HUDEP-2 (cell line): ENCODE data around the gene PLCXD3.
"Not testable (repeated sequence)": the region's sequence is repeated elsewhere in the genome, so short reads cannot be mapped to it uniquely, and the experiment has no call there.

Experiments
- DNase-seq, 76 experiments: peaks; one replicate each; lab custom pipeline; 2025; ENCODE audit not compliant: unreplicated experiment in 76 of 76; lab: John Stamatoyannopoulos, UW

Gene PLCXD3

GRCh38 chr5:41503310-41503709 is 7.1 kb downstream of the PLCXD3 start:
- DNase-seq = no peak

GRCh38 chr5:41493490-41494126 is 16.8 kb downstream of the PLCXD3 start:
- not testable (repeated sequence) for DNase-seq

- no peak for DNase-seq
Measured at GRCh38 chr5:41485533-41485932, 24.9 kb downstream of the PLCXD3 start.

- no peak for DNase-seq
Measured at GRCh38 chr5:41482715-41483114, 27.7 kb downstream of the PLCXD3 start.

GRCh38 chr5:41482173-41482572 is 28.2 kb downstream of the PLCXD3 start:
- DNase-seq = no peak

GRCh38 chr5:41471571-41472208 is 38.7 kb downstream of the PLCXD3 start:
- DNase-seq = not testable (repeated sequence)

- no peak for DNase-seq
Measured at GRCh38 chr5:41465493-41466171, 44.8 kb downstream of the PLCXD3 start.

- DNase-seq = no peak
Measured at GRCh38 chr5:41459557-41459956, 50.8 kb downstream of the PLCXD3 start.

- no peak for DNase-seq
Measured at GRCh38 chr5:41457094-41457493, 53.3 kb downstream of the PLCXD3 start.

GRCh38 chr5:41452506-41452905 is 57.9 kb downstream of the PLCXD3 start:
- DNase-seq = no peak

GRCh38 chr5:41447650-41448510 is 62.5 kb downstream of the PLCXD3 start:
- no peak for DNase-seq

- DNase-seq = no peak
Measured at GRCh38 chr5:41445937-41446563, 64.4 kb downstream of the PLCXD3 start.

- DNase-seq = peak in 2 of 76 experiments; percentile 7 to 8
Measured at GRCh38 chr5:41435276-41435675, 75.1 kb downstream of the PLCXD3 start.

- peak in 1 of 76 experiments; percentile 3 for DNase-seq
Measured at GRCh38 chr5:41433552-41434181, 76.7 kb downstream of the PLCXD3 start.

- no peak for DNase-seq
Measured at GRCh38 chr5:41432481-41433253, 77.7 kb downstream of the PLCXD3 start.

GRCh38 chr5:41427505-41427904 is 82.9 kb downstream of the PLCXD3 start:
- DNase-seq = no peak

- DNase-seq = no peak
Measured at GRCh38 chr5:41425736-41426135, 84.7 kb downstream of the PLCXD3 start.

GRCh38 chr5:41420492-41421067 is 89.8 kb downstream of the PLCXD3 start:
- DNase-seq = no peak
